Smooth muscle cell (in vitro differentiated cells): ENCODE results near the gene MMP25. TPM values are rescaled to one million over a fixed set of nuclear protein-coding genes. Genes with fewer than 3 reads are reported as not detected.
"Not testable (repeated sequence)": the region's sequence is repeated elsewhere in the genome, so short reads cannot be mapped to it uniquely, and the experiment has no call there.

Experiments
- DNase-seq: peaks from one replicate; lab custom pipeline; 2025; ENCODE audit not compliant: unreplicated experiment; lab: John Stamatoyannopoulos, UW
- H2AFZ ChIP-seq: fragments of 200-600 bp; sonication (generic); 2 replicates; pipeline ENCODE4 v1.6.0; 2016; ENCODE audit warnings: antibody characterized with exemption, low read depth, mild to moderate bottlenecking
- H3F3A ChIP-seq: fragments of 200-600 bp; sonication (generic); 2 replicates; pipeline ENCODE4 v1.6.0; 2017; ENCODE audit warnings: antibody characterized with exemption, low read depth
- H3K27ac ChIP-seq: fragments of 200-600 bp; sonication (generic); 2 replicates; pipeline ENCODE4 v1.5.1; 2016; ENCODE audit warnings: low read depth, mild to moderate bottlenecking
- H3K27me3 ChIP-seq: fragments of 200-600 bp; sonication (generic); 2 replicates; pipeline ENCODE4 v1.6.1; 2016; ENCODE audit warnings: low read depth, mild to moderate bottlenecking
- H3K36me3 ChIP-seq: fragments of 200-600 bp; sonication (generic); 2 replicates; pipeline ENCODE4 v1.5.1; 2016; ENCODE audit warnings: low read depth
- H3K4me1 ChIP-seq: fragments of 200-600 bp; sonication (generic); 2 replicates; pipeline ENCODE4 v1.5.1; 2016; ENCODE audit warnings: low read depth
- H3K4me2 ChIP-seq: fragments of 200-600 bp; sonication (generic); 2 replicates; pipeline ENCODE4 v1.6.0; 2016; ENCODE audit warnings: mild to moderate bottlenecking
- H3K4me3 ChIP-seq: fragments of 200-600 bp; sonication (generic); 2 replicates; pipeline ENCODE4 v1.5.1; 2016; ENCODE audit warnings: mild to moderate bottlenecking
- H3K79me2 ChIP-seq: fragments of 200-600 bp; sonication (generic); 2 replicates; pipeline ENCODE4 v1.6.0; 2016; ENCODE audit warnings: low read depth, mild to moderate bottlenecking
- H3K9ac ChIP-seq: fragments of 200-600 bp; sonication (generic); 2 replicates; pipeline ENCODE4 v1.6.0; 2016; ENCODE audit warnings: low read depth
- H3K9me3 ChIP-seq: fragments of 200-600 bp; sonication (generic); replicated peaks from 2 replicates; pipeline ENCODE4 v1.5.1; 2016; ENCODE audit warnings: low read depth
- H4K20me1 ChIP-seq: fragments of 200-600 bp; sonication (generic); 2 replicates; pipeline ENCODE4 v1.6.0; 2016; ENCODE audit warnings: low read depth
- WGBS: methylation state at CpG from one replicate; pipeline ENCODE4 v1.1.7; 2016; ENCODE audit warnings: low lambda C conversion rate; 5-methylcytosine and 5-hydroxymethylcytosine counted together
- polyA plus RNA-seq: library from polyadenylated mRNA; unstranded; fragments of >200 nt; fragmentation: Nextera tagmentation; extraction: Ambion mirVana; gene quantifications from 2 replicates; pipeline ENCODE4 v1.2.1, GENCODE V29; 2016
- total RNA-seq: library from RNA; depleted of rRNA; stranded (reverse); fragments of >200 nt; gene quantifications from 2 replicates; pipeline ENCODE4 v1.2.3, GENCODE V29; 2014
- TF ChIP-seq, protein P1 (sequence below): fragments of 200-600 bp; sonication (generic); IDR thresholded peaks from 2 replicates; pipeline ENCODE4 v1.5.1; 2017; ENCODE audit warnings: borderline replicate concordance, mild to moderate bottlenecking, antibody characterized with exemption; ENCODE audit not compliant: insufficient read depth, poor library complexity, severe bottlenecking

Gene MMP25
- total and polyA plus RNA-seq, 2 experiments from 2014 or later, result 0.90 to 1.3 TPM

- H3F3A ChIP-seq, result no peaks in the 10 kb centered on the region
- H3K4me3 ChIP-seq, result no peak overlapping the region
- H3K9me3 ChIP-seq, result no peaks in the 10 kb centered on the region
- no peaks in the 10 kb centered on the region for H4K20me1 ChIP-seq
- 92% methylated on average over 9 of the region's 9 CpGs for WGBS
- H3K27me3 ChIP-seq, result no peaks in the 10 kb centered on the region
- H3K36me3 ChIP-seq, result no peaks in the 10 kb centered on the region
- H3K4me2 ChIP-seq, result no peak overlapping the region
- H2AFZ ChIP-seq, result no peak overlapping the region
- no peaks in the 10 kb centered on the region for H3K79me2 ChIP-seq
- H3K9ac ChIP-seq, result no peak overlapping the region
- TF ChIP-seq, protein P1, sequence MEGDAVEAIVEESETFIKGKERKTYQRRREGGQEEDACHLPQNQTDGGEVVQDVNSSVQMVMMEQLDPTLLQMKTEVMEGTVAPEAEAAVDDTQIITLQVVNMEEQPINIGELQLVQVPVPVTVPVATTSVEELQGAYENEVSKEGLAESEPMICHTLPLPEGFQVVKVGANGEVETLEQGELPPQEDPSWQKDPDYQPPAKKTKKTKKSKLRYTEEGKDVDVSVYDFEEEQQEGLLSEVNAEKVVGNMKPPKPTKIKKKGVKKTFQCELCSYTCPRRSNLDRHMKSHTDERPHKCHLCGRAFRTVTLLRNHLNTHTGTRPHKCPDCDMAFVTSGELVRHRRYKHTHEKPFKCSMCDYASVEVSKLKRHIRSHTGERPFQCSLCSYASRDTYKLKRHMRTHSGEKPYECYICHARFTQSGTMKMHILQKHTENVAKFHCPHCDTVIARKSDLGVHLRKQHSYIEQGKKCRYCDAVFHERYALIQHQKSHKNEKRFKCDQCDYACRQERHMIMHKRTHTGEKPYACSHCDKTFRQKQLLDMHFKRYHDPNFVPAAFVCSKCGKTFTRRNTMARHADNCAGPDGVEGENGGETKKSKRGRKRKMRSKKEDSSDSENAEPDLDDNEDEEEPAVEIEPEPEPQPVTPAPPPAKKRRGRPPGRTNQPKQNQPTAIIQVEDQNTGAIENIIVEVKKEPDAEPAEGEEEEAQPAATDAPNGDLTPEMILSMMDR, result no peak
- H3K27ac ChIP-seq, result no peak overlapping the region
- H3K4me1 ChIP-seq, result no peaks in the 10 kb centered on the region
- no peak for DNase-seq
Observed at GRCh38 chr16:3070608-3071111, 24.3 kb downstream of the MMP25 start.

DNA sequence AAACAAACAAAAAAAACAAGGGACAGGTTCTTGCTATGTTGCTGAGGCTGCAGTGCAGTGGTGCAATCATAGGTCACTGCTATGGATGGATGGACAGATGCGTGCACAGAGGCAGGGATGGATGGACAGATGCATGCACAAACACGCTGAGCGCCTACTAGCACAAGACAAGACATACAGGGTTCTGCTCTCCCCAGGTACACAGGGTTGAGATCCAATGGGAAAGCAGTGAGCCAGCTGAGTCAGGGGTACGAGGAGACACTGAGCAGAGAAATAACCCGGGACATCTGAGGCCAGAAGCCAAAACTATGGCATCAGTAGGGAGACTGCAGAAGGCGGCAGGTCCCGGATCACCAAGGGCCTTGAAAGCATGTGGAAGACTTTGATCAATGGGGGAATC, 25.3 kb downstream of the MMP25 start:
- 88% methylated on average over 7 of the region's 7 CpGs for WGBS
- no peak overlapping the region for H2AFZ ChIP-seq
- no peaks in the 10 kb centered on the region for H3K79me2 ChIP-seq
- H3K27ac ChIP-seq, result no peak overlapping the region
- TF ChIP-seq, protein P1, result no peak
- no peaks in the 10 kb centered on the region for H4K20me1 ChIP-seq
- no peak overlapping the region for H3K4me3 ChIP-seq
- H3K4me1 ChIP-seq, result no peaks in the 10 kb centered on the region
- no peaks in the 10 kb centered on the region for H3K36me3 ChIP-seq
- H3K27me3 ChIP-seq, result no peaks in the 10 kb centered on the region
- H3K9me3 ChIP-seq, result no peaks in the 10 kb centered on the region
- DNase-seq, result no peak
- no peak overlapping the region for H3K9ac ChIP-seq
- H3F3A ChIP-seq, result no peaks in the 10 kb centered on the region
- H3K4me2 ChIP-seq, result no peak overlapping the region

- not testable (repeated sequence) for H2AFZ ChIP-seq, H3K36me3 ChIP-seq, H3K27ac ChIP-seq, H3K4me1 ChIP-seq, H3K4me2 ChIP-seq, H3K9ac ChIP-seq, H3K27me3 ChIP-seq, H3K79me2 ChIP-seq, H3K4me3 ChIP-seq, DNase-seq, H3F3A ChIP-seq, H4K20me1 ChIP-seq, H3K9me3 ChIP-seq
- 78% methylated on average over 1 of the region's 4 CpGs for WGBS
Observed at GRCh38 chr16:3072148-3072547, 25.8 kb downstream of the MMP25 start.

DNA sequence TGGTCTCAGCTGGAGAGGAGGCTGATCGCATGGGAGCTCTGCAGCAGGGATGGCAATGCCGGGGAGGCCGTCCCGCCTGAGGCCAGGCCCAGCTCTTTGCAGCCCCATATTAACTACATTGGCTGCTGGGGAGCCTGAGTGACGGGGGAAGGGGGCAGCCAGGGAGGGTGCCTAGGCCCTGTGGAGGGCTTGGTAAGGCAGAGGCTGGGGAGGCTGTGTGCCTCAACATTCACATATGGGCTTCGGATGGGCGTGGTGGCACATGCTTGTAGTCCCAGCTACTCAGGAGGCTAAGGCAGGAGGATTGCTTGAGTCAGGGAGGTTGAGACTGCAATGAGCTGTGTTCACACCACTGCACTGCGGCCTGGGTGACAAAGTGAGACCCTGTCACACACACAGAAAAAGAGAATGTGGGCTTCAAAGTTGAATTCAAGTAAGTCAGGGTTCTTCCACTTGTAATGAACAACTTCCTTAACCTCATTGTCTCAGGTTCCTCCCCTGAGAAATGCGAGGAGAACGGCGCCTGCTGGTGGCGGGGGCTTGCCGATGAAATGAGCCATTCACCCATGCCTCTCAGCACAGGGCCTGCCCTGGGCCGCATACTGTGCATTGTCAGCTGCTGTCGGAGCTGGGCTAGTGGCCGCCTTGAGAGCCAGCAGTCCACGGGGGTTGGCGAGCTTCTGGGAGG, 26.4 kb downstream of the MMP25 start:
- H3K79me2 ChIP-seq, DNase-seq: not testable (repeated sequence)
- 77% methylated on average over 11 of the region's 18 CpGs for WGBS

More for the DNA sequence above, 26.4 kb downstream of the MMP25 start:
- H3K27ac ChIP-seq, H2AFZ ChIP-seq, H3F3A ChIP-seq, H3K36me3 ChIP-seq, H3K4me2 ChIP-seq, H3K9ac ChIP-seq, H3K27me3 ChIP-seq, H4K20me1 ChIP-seq, H3K9me3 ChIP-seq, H3K4me1 ChIP-seq, H3K4me3 ChIP-seq: not testable (repeated sequence)
